CD14-positive monocyte (primary cell): ENCODE data around the gene ATL3. TPM values are rescaled to one million over a fixed set of nuclear protein-coding genes. Genes with fewer than 3 reads are reported as not detected.

ENCODE experiments used
- DNase-seq, 3 donors: peaks; one replicate each; pipeline ENCODE4 v3.0.0-alpha.2; 2011 to 2022
- H2AFZ ChIP-seq: 2 replicates; pipeline ENCODE4 v1.6.0; 2012; ENCODE audit warnings: mild to moderate bottlenecking, low read depth, low read length, inconsistent platforms; ENCODE audit not compliant: insufficient read depth, poor library complexity, severe bottlenecking
- H3K27ac ChIP-seq, 2 donors: 1 replicate in 1 of 2; 2 replicates in 1 of 2; pipeline ENCODE4 v1.5.1; 2012 to 2013; ENCODE audit warnings: low read length in 2 of 2, control low read depth in 1 of 2, inconsistent platforms in 1 of 2, low read depth in 1 of 2, mild to moderate bottlenecking in 1 of 2
- H3K27me3 ChIP-seq, 2 donors: one replicate each; pipeline versions ENCODE4 v1.6.0 to v1.6.1; 2011 to 2013; ENCODE audit warnings: low read length in 2 of 2; ENCODE audit not compliant: control insufficient read depth in 2 of 2, insufficient read depth in 2 of 2
- H3K36me3 ChIP-seq, 2 donors: replicated peaks in 1 of 2; 1 replicate in 1 of 2; 2 replicates in 1 of 2; pipeline versions ENCODE4 v1.5.1 to v1.6.1; 2012 to 2013; ENCODE audit warnings: low read length in 2 of 2, control low read depth in 1 of 2, inconsistent platforms in 1 of 2, mild to moderate bottlenecking in 1 of 2; ENCODE audit not compliant: insufficient read depth in 2 of 2, control insufficient read depth in 1 of 2
- H3K4me1 ChIP-seq, 2 donors: 1 replicate in 1 of 2; 2 replicates in 1 of 2; pipeline versions ENCODE4 v1.5.1 to v1.6.1; 2012 to 2013; ENCODE audit warnings: low read length in 2 of 2, control low read depth in 1 of 2, inconsistent platforms in 1 of 2, mild to moderate bottlenecking in 1 of 2, moderate library complexity in 1 of 2; ENCODE audit not compliant: insufficient read depth in 2 of 2, control insufficient read depth in 1 of 2
- H3K4me2 ChIP-seq: replicated peaks from 2 replicates; pipeline ENCODE3; 2012; ENCODE audit warnings: low read length, moderate library complexity, mild to moderate bottlenecking; ENCODE audit not compliant: poor library complexity, severe bottlenecking; ENCODE audit errors: extremely low read depth
- H3K4me3 ChIP-seq, 3 experiments: fragments of 200-600 bp in 1 of 3; sonication (generic) in 1 of 3; replicated peaks in 1 of 3; 1 replicate in 2 of 3; 2 replicates in 1 of 3; pipeline ENCODE4 v1.5.1; 2011 to 2013; ENCODE audit warnings: low read length in 3 of 3, mild to moderate bottlenecking in 3 of 3, control low read depth in 2 of 3, low read depth in 2 of 3, inconsistent platforms in 1 of 3, moderate library complexity in 1 of 3
- H3K79me2 ChIP-seq: 2 replicates; pipeline ENCODE4 v1.6.0; 2012; ENCODE audit warnings: mild to moderate bottlenecking, control low read depth, inconsistent platforms, low read length, moderate library complexity; ENCODE audit not compliant: insufficient read depth
- H3K9ac ChIP-seq: 2 replicates; pipeline ENCODE4 v1.6.0; 2017; ENCODE audit warnings: low read length, mild to moderate bottlenecking; ENCODE audit not compliant: insufficient read depth, poor library complexity, severe bottlenecking
- H3K9me3 ChIP-seq, 2 donors: replicated peaks in 1 of 2; 1 replicate in 1 of 2; 2 replicates in 1 of 2; pipeline versions ENCODE4 v1.5.1 to v1.6.1; 2012 to 2013; ENCODE audit warnings: low read length in 2 of 2, control low read depth in 1 of 2; ENCODE audit not compliant: control insufficient read depth in 1 of 2, insufficient read depth in 1 of 2
- H4K20me1 ChIP-seq: 2 replicates; pipeline ENCODE4 v1.6.0; 2012; ENCODE audit warnings: mild to moderate bottlenecking, low read length, control low read depth, moderate library complexity; ENCODE audit not compliant: insufficient read depth
- H3K27ac Mint-ChIP-seq, 7 donors: one replicate each; pipeline ENCODE4 v1.8.0; 2020; ENCODE audit warnings: mild to moderate bottlenecking in 7 of 7, mixed read lengths in 7 of 7, moderate library complexity in 6 of 7, inconsistent platforms in 2 of 7
- H3K27me3 Mint-ChIP-seq, 3 donors: one replicate each; pipeline ENCODE4 v1.8.0; 2021 to 2022; ENCODE audit warnings: low read depth in 3 of 3, mild to moderate bottlenecking in 3 of 3, mixed read lengths in 3 of 3, moderate library complexity in 3 of 3, inconsistent platforms in 1 of 3
- H3K36me3 Mint-ChIP-seq, 2 donors: one replicate each; pipeline ENCODE4 v1.8.0; 2020; ENCODE audit warnings: mixed read lengths in 2 of 2, inconsistent platforms in 1 of 2, mild to moderate bottlenecking in 1 of 2
- H3K4me1 Mint-ChIP-seq: one replicate; pipeline ENCODE4 v1.8.0; 2020; ENCODE audit warnings: mild to moderate bottlenecking, mixed read lengths
- H3K4me3 Mint-ChIP-seq, 2 donors: one replicate each; pipeline ENCODE4 v1.8.0; 2020; ENCODE audit warnings: mild to moderate bottlenecking in 2 of 2, mixed read lengths in 2 of 2, moderate library complexity in 1 of 2
- H3K9me3 Mint-ChIP-seq, 7 donors: one replicate each; pipeline ENCODE4 v1.8.0; 2020 to 2022; ENCODE audit warnings: mixed read lengths in 7 of 7, mild to moderate bottlenecking in 6 of 7, moderate library complexity in 6 of 7, inconsistent platforms in 2 of 7
- CTCF ChIP-seq: fragments of 200-600 bp; IDR thresholded peaks from one replicate; pipeline ENCODE4 v1.8.0; 2022; ENCODE audit warnings: antibody characterized with exemption, mild to moderate bottlenecking
- WGBS: methylation state at CpG from one replicate; pipeline ENCODE4 v1.1.5; 2013; ENCODE audit warnings: missing lambda C conversion rate; ENCODE audit not compliant: insufficient coverage; 5-methylcytosine and 5-hydroxymethylcytosine counted together
- intact Hi-C, 2 donors: fragments of 100-400 bp; cut with micrococcal nuclease; formaldehyde crosslinking; loops; one replicate each; pipeline versions ENCODE4 v1.15.0 to v1.15.1; 2023
- polyA plus RNA-seq, 3 donors: library from polyadenylated mRNA; depleted of rRNA in 1 of 3; unstranded in 2 of 3; stranded (reverse) in 1 of 3; fragments of 300-500 nt in 2 of 3; fragments of >200 nt in 1 of 3; fragmentation: Illumina TruSeq in 2 of 3; gene quantifications; 1 replicate in 2 of 3; 2 replicates in 1 of 3; pipeline ENCODE4 v1.2.3, GENCODE V29; 2012 to 2021

Gene ATL3
- polyA plus RNA-seq, 3 donors, result 10.6 to 25.5 (median 22.7) TPM

GRCh38 chr11:63616953-63617352 is 54.2 kb downstream of the ATL3 start:
- no peak overlapping the region for H3K4me3 ChIP-seq
- H4K20me1 ChIP-seq, result no peaks in the 10 kb centered on the region
- no CpG with 5 or more reads among the region's 3 CpGs for WGBS
- no peak for DNase-seq
- H3K9me3 Mint-ChIP-seq, result peaks cover 0 to 11% (median 0%) of the 10 kb centered on the region in 7 donors
- no peaks in the 10 kb centered on the region for H3K9me3 ChIP-seq
- H3K4me1 ChIP-seq, result peaks cover 37 to 84% of the 10 kb centered on the region in 2 donors
- no peak for TF ChIP-seq CTCF
- no peak overlapping the region for H3K4me2 ChIP-seq
- peaks cover 42% of the 10 kb centered on the region for H3K4me1 Mint-ChIP-seq
- no peaks in the 10 kb centered on the region for H3K36me3 ChIP-seq
- H3K9ac ChIP-seq, result no peak overlapping the region
- intact Hi-C loops, result no loop called here
- no peaks in the 10 kb centered on the region for H3K79me2 ChIP-seq
- no peak overlapping the region for H3K4me3 Mint-ChIP-seq
- no peak overlapping the region for H2AFZ ChIP-seq
- peaks cover 0 to 25% of the 10 kb centered on the region in 2 donors for H3K27me3 ChIP-seq
- peak overlapping the region in 4 of 7 donors; percentile 91 to 97 (median 94) for H3K27ac Mint-ChIP-seq
- peaks cover 13 to 23% (median 21%) of the 10 kb centered on the region in 3 donors for H3K27me3 Mint-ChIP-seq
- H3K27ac ChIP-seq, result no peak overlapping the region
- H3K36me3 Mint-ChIP-seq, result peaks cover 0 to 7% of the 10 kb centered on the region in 2 donors

GRCh38 chr11:63614136-63614671 is 57.0 kb downstream of the ATL3 start, which contains the start of gene PLAAT3:
TSS of gene PLAAT3 (minus strand) at chr11:63614433. CDS start at chr11:63614014, 419 bp downstream.
- 0% methylated on average over 51 of the region's 53 CpGs for WGBS
- H3K27me3 ChIP-seq, result peaks cover 0 to 25% of the 10 kb centered on the region in 2 donors
- H3K27ac Mint-ChIP-seq, result peak within 1 kb of the TSS in 6 of 7 donors; percentile 2 to 90 (median 66)
- peaks cover 23 to 79% of the 10 kb centered on the region in 2 donors for H3K4me1 ChIP-seq
- H3K9me3 ChIP-seq, result no peaks in the 10 kb centered on the region
- peaks cover 20 to 27% (median 27%) of the 10 kb centered on the region in 3 donors for H3K27me3 Mint-ChIP-seq
- H3K4me3 Mint-ChIP-seq, result peak within 1 kb of the TSS; percentile 84 to 92
- peak within 1 kb of the TSS in 1 of 2 donors; percentile 26 for H3K27ac ChIP-seq
- H3K9me3 Mint-ChIP-seq, result peaks cover 0 to 9% (median 0%) of the 10 kb centered on the region in 7 donors
- H3K79me2 ChIP-seq, result no peaks in the 10 kb centered on the region
- intact Hi-C loops, result no loop called here
- H2AFZ ChIP-seq, result peak within 1 kb of the TSS; percentile 89
- H3K36me3 Mint-ChIP-seq, result peaks cover 4 to 8% of the 10 kb centered on the region in 2 donors
- H3K36me3 ChIP-seq, result no peaks in the 10 kb centered on the region
- H3K4me3 ChIP-seq, result peak within 1 kb of the TSS; percentile 54 to 83 (median 67)
- peak within 1 kb of the TSS; percentile 98 for H3K4me2 ChIP-seq
- peak in 2 of 3 donors; percentile 30 to 39 for DNase-seq
- TF ChIP-seq CTCF, result no peak
- no peaks in the 10 kb centered on the region for H4K20me1 ChIP-seq
- peaks cover 47% of the 10 kb centered on the region for H3K4me1 Mint-ChIP-seq
- H3K9ac ChIP-seq, result peak within 1 kb of the TSS; percentile 69
